Measurements from ENCODE around the gene SLF2. TPM values are rescaled to one million over a fixed set of nuclear protein-coding genes. Genes with fewer than 3 reads are reported as not detected.
A peak's percentile ranks its signal among the peaks of the same experiment; 100 is the strongest.

SLF2 gene, protein sequence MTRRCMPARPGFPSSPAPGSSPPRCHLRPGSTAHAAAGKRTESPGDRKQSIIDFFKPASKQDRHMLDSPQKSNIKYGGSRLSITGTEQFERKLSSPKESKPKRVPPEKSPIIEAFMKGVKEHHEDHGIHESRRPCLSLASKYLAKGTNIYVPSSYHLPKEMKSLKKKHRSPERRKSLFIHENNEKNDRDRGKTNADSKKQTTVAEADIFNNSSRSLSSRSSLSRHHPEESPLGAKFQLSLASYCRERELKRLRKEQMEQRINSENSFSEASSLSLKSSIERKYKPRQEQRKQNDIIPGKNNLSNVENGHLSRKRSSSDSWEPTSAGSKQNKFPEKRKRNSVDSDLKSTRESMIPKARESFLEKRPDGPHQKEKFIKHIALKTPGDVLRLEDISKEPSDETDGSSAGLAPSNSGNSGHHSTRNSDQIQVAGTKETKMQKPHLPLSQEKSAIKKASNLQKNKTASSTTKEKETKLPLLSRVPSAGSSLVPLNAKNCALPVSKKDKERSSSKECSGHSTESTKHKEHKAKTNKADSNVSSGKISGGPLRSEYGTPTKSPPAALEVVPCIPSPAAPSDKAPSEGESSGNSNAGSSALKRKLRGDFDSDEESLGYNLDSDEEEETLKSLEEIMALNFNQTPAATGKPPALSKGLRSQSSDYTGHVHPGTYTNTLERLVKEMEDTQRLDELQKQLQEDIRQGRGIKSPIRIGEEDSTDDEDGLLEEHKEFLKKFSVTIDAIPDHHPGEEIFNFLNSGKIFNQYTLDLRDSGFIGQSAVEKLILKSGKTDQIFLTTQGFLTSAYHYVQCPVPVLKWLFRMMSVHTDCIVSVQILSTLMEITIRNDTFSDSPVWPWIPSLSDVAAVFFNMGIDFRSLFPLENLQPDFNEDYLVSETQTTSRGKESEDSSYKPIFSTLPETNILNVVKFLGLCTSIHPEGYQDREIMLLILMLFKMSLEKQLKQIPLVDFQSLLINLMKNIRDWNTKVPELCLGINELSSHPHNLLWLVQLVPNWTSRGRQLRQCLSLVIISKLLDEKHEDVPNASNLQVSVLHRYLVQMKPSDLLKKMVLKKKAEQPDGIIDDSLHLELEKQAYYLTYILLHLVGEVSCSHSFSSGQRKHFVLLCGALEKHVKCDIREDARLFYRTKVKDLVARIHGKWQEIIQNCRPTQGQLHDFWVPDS
- total RNA-seq (10 to 100 TPM; 27.0 to 81.9 (median 42.1) TPM), polyA plus RNA-seq (10 to 100 TPM; 19.6 to 20.5 TPM)
- long read RNA-seq, donor 1, transcript SLF2-205 (1 exons, 891 nt): major isoform, 5 of 49 reads
- long read RNA-seq, donor 1, partial matches to known transcripts: 26 of 49 reads
- long read RNA-seq, donor 1, other reads (novel, unspliced or antisense): 18 of 49 reads
- long read RNA-seq, donor 2, transcript SLF2-205 (1 exons, 891 nt): major isoform, 10 of 11 reads
- long read RNA-seq, donor 2, partial matches to known transcripts: 0 of 11 reads
- long read RNA-seq, donor 2, other reads (novel, unspliced or antisense): 0 of 11 reads
- long read RNA-seq, donor 3, full-length matches to known transcripts: 18 of 36 reads
- long read RNA-seq, donor 3, partial matches to known transcripts: 10 of 36 reads
- long read RNA-seq, donor 3, other reads (novel, unspliced or antisense): 8 of 36 reads

DNA sequence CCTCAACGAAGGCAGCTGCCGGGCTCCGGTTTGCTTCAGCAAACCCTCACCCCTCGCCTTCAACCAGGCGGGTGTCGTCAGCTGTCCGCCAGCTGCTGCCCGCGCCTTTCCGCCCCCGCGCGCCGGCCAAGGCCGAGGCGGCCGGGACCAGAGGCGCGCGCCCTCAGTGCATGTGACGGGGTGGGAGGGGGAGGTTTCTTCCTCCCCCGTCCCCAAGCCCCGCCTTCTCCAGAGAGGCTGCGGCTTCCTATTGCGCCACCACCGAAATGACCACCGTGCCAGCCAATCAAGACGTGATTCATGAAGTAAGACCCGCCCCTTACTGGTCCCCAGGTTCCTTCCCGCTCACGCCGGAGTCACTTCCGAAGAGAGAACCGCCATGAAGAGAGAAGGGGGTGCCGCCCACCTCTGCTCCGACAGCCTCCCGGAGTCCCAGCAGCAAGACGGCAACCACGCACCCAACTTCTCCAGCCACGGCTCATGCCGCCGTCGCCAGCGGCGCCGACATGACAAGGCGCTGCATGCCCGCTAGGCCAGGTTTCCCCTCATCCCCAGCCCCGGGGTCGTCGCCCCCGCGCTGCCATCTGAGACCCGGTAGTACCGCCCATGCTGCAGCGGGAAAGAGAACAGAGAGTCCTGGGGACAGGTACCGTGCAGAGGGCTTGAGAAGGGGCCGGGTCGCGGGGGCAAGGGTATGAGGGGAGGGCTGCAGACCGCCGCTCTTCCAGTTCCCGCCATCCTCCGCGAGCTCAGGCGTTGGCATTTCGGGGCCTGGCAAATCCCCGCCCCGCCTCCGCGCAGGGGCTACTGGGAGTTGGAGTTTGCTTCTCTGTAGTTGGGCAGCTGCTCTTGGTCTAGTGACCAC is at the start of gene SLF2:
Gene SLF2 (plus strand): TSS at position 359 of the 865 bp plus-strand sequence. CDS start 148 bp downstream, at position 507.
- Histone ChIP-seq H3K9me3 (no peaks in the 10 kb centered on the region), H3K27me3 (no peaks in the 10 kb centered on the region), H3K27ac (peak within 1 kb of the TSS; percentile 63 to 90), H3K4me1 (ENCODE audit: insufficient read depth) (peaks cover 10% of the 10 kb centered on the region), H3K36me3 (no peaks in the 10 kb centered on the region), H3K4me3 (peak within 1 kb of the TSS; percentile 97)
- TF ChIP-seq EP300 (IDR thresholded peaks at IDR 0.05) (peak; percentile 95), POLR2A (IDR thresholded peaks at IDR 0.05) (peak; percentile 79)
- TF ChIP-seq, protein P1, sequence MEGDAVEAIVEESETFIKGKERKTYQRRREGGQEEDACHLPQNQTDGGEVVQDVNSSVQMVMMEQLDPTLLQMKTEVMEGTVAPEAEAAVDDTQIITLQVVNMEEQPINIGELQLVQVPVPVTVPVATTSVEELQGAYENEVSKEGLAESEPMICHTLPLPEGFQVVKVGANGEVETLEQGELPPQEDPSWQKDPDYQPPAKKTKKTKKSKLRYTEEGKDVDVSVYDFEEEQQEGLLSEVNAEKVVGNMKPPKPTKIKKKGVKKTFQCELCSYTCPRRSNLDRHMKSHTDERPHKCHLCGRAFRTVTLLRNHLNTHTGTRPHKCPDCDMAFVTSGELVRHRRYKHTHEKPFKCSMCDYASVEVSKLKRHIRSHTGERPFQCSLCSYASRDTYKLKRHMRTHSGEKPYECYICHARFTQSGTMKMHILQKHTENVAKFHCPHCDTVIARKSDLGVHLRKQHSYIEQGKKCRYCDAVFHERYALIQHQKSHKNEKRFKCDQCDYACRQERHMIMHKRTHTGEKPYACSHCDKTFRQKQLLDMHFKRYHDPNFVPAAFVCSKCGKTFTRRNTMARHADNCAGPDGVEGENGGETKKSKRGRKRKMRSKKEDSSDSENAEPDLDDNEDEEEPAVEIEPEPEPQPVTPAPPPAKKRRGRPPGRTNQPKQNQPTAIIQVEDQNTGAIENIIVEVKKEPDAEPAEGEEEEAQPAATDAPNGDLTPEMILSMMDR (IDR thresholded peaks at IDR 0.05): peak in 1 of 3 donors; percentile 4
- intact Hi-C loops (cut with DNase I): loop anchor here in 1 of 4 donors (2.0 kb wide), 1 partner anchor 32 kb away; no protein-coding TSS in a partner anchor
- 0 to 1% (median 1%) methylated on average over 53 to 71 of the region's 71 CpGs for WGBS, 3 donors
- peak; percentile 97 to 99 (median 98) for DNase-seq

DNA sequence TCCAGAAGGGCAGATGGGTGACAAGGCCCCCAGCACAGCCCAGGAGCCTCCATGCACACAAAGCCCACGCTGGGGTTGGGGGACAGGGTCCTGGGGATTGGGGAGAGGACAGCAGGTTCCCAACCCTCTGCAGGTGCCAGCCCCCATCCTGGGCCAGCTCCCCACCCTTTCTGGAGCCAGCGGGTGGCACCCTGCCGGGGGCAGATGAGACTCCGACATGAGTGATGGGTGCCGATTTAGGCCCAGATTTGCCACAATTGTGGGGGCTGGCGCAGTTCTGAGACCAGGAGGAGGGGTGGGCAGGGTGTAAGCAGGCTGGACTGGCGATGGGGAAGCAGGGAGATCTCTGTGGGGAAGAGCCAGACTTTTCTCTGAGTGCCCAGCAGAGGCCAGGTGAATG is 49.3 kb upstream of the SLF2 start:
- TF ChIP-seq, protein P1 (IDR thresholded peaks at IDR 0.05): no peak
- TF ChIP-seq EP300 (IDR thresholded peaks at IDR 0.05): no peak
- Histone ChIP-seq H3K27me3 (no peaks in the 10 kb centered on the region), H3K4me1 (ENCODE audit: insufficient read depth) (no peaks in the 10 kb centered on the region), H3K4me3 (no peak overlapping the region), H3K36me3 (no peaks in the 10 kb centered on the region), H3K27ac (no peak overlapping the region), H3K9me3 (no peaks in the 10 kb centered on the region)
- WGBS, 3 donors: 85 to 92% (median 91%) methylated on average over 7 of the region's 7 CpGs
- intact Hi-C loops (cut with DNase I): no loop called here
- no peak for DNase-seq

GRCh38 chr10:100864036-100864885 is 48.5 kb upstream of the SLF2 start:
- Histone ChIP-seq H3K4me3 (no peak overlapping the region), H3K27me3 (no peaks in the 10 kb centered on the region), H3K27ac (no peak overlapping the region), H3K9me3 (no peaks in the 10 kb centered on the region), H3K4me1 (ENCODE audit: insufficient read depth) (no peaks in the 10 kb centered on the region), H3K36me3 (no peaks in the 10 kb centered on the region)
- intact Hi-C loops (cut with DNase I): no loop called here
- 75 to 77% (median 75%) methylated on average over 24 of the region's 24 CpGs for WGBS, 3 donors
- TF ChIP-seq EP300 (IDR thresholded peaks at IDR 0.05): no peak
- TF ChIP-seq, protein P1 (IDR thresholded peaks at IDR 0.05): no peak
- no peak for TF ChIP-seq POLR2A (IDR thresholded peaks at IDR 0.05)
- DNase-seq: no peak
